PC-9 (cell line): ENCODE results near the gene TRIM37.

Experiments used
- EZH2 ChIP-seq: fragments of 200-600 bp; sonication (generic); IDR thresholded peaks from 2 replicates; pipeline ENCODE4 v1.8.0; 2017; ENCODE audit warnings: antibody characterized with exemption, low read depth
- TF ChIP-seq, protein P1 (sequence below): fragments of 200-600 bp; sonication (generic); conservative IDR thresholded peaks from 2 replicates; pipeline ENCODE4 v1.6.1; 2017; ENCODE audit warnings: mixed run types, antibody characterized with exemption, mild to moderate bottlenecking, moderate library complexity

DNA sequence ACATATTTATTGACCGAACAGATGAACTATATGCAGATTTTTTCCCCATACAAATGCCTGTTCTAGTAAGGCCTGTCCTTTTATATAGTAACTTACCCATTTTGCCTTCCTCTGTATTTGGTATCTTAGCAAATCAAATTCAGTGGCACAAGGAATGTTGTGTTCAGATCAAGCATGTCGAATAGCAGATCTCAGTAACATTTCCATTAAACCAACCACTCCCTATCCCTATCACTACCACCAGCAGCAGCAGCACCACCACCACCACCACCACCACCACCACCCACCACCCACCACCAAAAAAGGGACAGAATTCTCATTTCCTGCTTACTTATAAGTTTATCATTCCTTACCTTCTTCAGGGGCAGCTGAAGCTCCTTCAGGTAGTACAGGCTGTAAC is 94.7 kb downstream of the TRIM37 start:
- TF ChIP-seq, protein P1, sequence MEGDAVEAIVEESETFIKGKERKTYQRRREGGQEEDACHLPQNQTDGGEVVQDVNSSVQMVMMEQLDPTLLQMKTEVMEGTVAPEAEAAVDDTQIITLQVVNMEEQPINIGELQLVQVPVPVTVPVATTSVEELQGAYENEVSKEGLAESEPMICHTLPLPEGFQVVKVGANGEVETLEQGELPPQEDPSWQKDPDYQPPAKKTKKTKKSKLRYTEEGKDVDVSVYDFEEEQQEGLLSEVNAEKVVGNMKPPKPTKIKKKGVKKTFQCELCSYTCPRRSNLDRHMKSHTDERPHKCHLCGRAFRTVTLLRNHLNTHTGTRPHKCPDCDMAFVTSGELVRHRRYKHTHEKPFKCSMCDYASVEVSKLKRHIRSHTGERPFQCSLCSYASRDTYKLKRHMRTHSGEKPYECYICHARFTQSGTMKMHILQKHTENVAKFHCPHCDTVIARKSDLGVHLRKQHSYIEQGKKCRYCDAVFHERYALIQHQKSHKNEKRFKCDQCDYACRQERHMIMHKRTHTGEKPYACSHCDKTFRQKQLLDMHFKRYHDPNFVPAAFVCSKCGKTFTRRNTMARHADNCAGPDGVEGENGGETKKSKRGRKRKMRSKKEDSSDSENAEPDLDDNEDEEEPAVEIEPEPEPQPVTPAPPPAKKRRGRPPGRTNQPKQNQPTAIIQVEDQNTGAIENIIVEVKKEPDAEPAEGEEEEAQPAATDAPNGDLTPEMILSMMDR = no peak
- no peak for TF ChIP-seq EZH2
